Middle frontal gyrus (tissue), 1 donor: ENCODE data around the gene AP3S1.
A peak's percentile ranks its signal among the peaks of the same experiment; 100 is the strongest.
"Not testable (repeated sequence)": the region's sequence is repeated elsewhere in the genome, so short reads cannot be mapped to it uniquely, and the experiment has no call there.

Source experiments
- DNase-seq: peaks from one replicate; pipeline ENCODE4 v3.0.0-alpha.2; 2015; ENCODE audit warnings: low spot score; ENCODE audit errors: extremely low spot score

AP3S1 gene

GRCh38 chr5:115841382-115842088 is at the start of gene AP3S1, which contains the start of gene ATG12:
Gene AP3S1, plus strand, starts transcription at chr5:115841935. Its CDS starts 103 bp downstream, at chr5:115842038.
Gene ATG12, minus strand, starts transcription at chr5:115841565. Its CDS starts 13 bp downstream, at chr5:115841552.
- peak; percentile 89 for DNase-seq

- no peak for DNase-seq
These were observed 46.0 kb upstream of the AP3S1 start for GRCh38 chr5:115795700-115796099.

GRCh38 chr5:115796656-115797055 is 45.1 kb upstream of the AP3S1 start:
- no peak for DNase-seq

GRCh38 chr5:115798252-115798651 is 43.5 kb upstream of the AP3S1 start:
- no peak for DNase-seq

GRCh38 chr5:115800108-115800507 is 41.6 kb upstream of the AP3S1 start:
- no peak for DNase-seq

- no peak for DNase-seq
These were observed 40.6 kb upstream of the AP3S1 start for GRCh38 chr5:115801152-115801551.

- no peak for DNase-seq
These were observed 39.8 kb upstream of the AP3S1 start for GRCh38 chr5:115801984-115802383.

GRCh38 chr5:115806986-115807653 is 34.6 kb upstream of the AP3S1 start:
- no peak for DNase-seq

- DNase-seq: no peak
These were observed 34.1 kb upstream of the AP3S1 start for GRCh38 chr5:115807654-115808052.

GRCh38 chr5:115808066-115808465 is 33.7 kb upstream of the AP3S1 start:
- DNase-seq: not testable (repeated sequence)

GRCh38 chr5:115809946-115810345 is 31.8 kb upstream of the AP3S1 start:
- no peak for DNase-seq

- no peak for DNase-seq
These were observed 31.0 kb upstream of the AP3S1 start for GRCh38 chr5:115810761-115811160.

- DNase-seq: no peak
These were observed 30.3 kb upstream of the AP3S1 start for GRCh38 chr5:115811406-115811805.

GRCh38 chr5:115812372-115812771 is 29.4 kb upstream of the AP3S1 start:
- DNase-seq: no peak

- DNase-seq: no peak
These were observed 28.0 kb upstream of the AP3S1 start for GRCh38 chr5:115813719-115814118.

- no peak for DNase-seq
These were observed 26.6 kb upstream of the AP3S1 start for GRCh38 chr5:115815006-115815692.

- no peak for DNase-seq
These were observed 26.0 kb upstream of the AP3S1 start for GRCh38 chr5:115815693-115816225.

GRCh38 chr5:115816226-115817081 is 25.3 kb upstream of the AP3S1 start, which contains the start of gene CDO1:
Gene CDO1, minus strand, starts transcription at chr5:115816659. Its CDS starts 262 bp downstream, at chr5:115816397.
- DNase-seq: peak; percentile 66

- DNase-seq: no peak
These were observed 24.3 kb upstream of the AP3S1 start for GRCh38 chr5:115817386-115817785.

- no peak for DNase-seq
These were observed 22.9 kb upstream of the AP3S1 start for GRCh38 chr5:115818821-115819220.

GRCh38 chr5:115820846-115821245 is 20.9 kb upstream of the AP3S1 start:
- DNase-seq: no peak
